OCI-LY7 (cell line): Measurements from ENCODE around the gene CDK19. TPM values are rescaled to one million over a fixed set of nuclear protein-coding genes. Genes with fewer than 3 reads are reported as not detected.

Source experiments
- BruUV-seq: library from RNA; stranded (reverse); fragments of 400-500 nt; replicated peaks from 2 replicates; lab custom pipeline; 2021; lab: Mats Ljungman, UMichigan
- CTCF ChIA-PET: fragments of 300-600 bp; sonication (Branson Sonifier 250); formaldehyde crosslinking; loops from one replicate; lab custom pipeline; 2022; ENCODE audit warnings: antibody characterized with exemption; ENCODE audit not compliant: unreplicated experiment; lab: Charles Lee
- POLR2A ChIA-PET: fragments of 300-600 bp; sonication (Branson Sonifier 250); formaldehyde crosslinking; loops from one replicate; lab custom pipeline; 2022; ENCODE audit warnings: antibody characterized with exemption; lab: Charles Lee
- DNase-seq: peaks from one replicate; pipeline ENCODE4 v3.0.0-alpha.2; 2015; ENCODE audit warnings: low spot score
- H2AFZ ChIP-seq: fragments of 200-600 bp; sonication (generic), shearing (Covaris generic); 2 replicates; pipeline ENCODE4 v1.6.1; 2014; ENCODE audit warnings: mild to moderate bottlenecking, antibody characterized with exemption, low read length, moderate library complexity
- H3K27ac ChIP-seq: fragments of 200-600 bp; sonication (generic); 2 replicates; pipeline ENCODE4 v1.5.1; 2014; ENCODE audit warnings: mixed run types, low read depth, mild to moderate bottlenecking, moderate library complexity, low read length, inconsistent platforms; ENCODE audit not compliant: poor library complexity, severe bottlenecking
- H3K36me3 ChIP-seq: fragments of 200-600 bp; sonication (generic); 2 replicates; pipeline ENCODE4 v1.6.1; 2014; ENCODE audit warnings: mild to moderate bottlenecking, antibody characterized with exemption, low read length, moderate library complexity, mixed read lengths; ENCODE audit not compliant: insufficient read depth
- H3K4me1 ChIP-seq: fragments of 200-600 bp; sonication (generic); 2 replicates; pipeline ENCODE4 v1.5.1; 2014; ENCODE audit warnings: mild to moderate bottlenecking, low read length; ENCODE audit not compliant: insufficient read depth, poor library complexity, severe bottlenecking
- H3K4me2 ChIP-seq: fragments of 200-600 bp; sonication (generic); 2 replicates; pipeline ENCODE4 v1.6.1; 2014; ENCODE audit warnings: mild to moderate bottlenecking, low read length
- H3K4me3 ChIP-seq: fragments of 200-600 bp; sonication (generic); 2 replicates; pipeline ENCODE4 v1.5.1; 2014; ENCODE audit warnings: mild to moderate bottlenecking, low read depth, low read length; ENCODE audit not compliant: poor library complexity, severe bottlenecking
- H3K79me2 ChIP-seq: fragments of 200-600 bp; sonication (generic); 2 replicates; pipeline ENCODE4 v1.6.1; 2016; ENCODE audit warnings: low read depth, mild to moderate bottlenecking, low read length, moderate library complexity, mixed read lengths; ENCODE audit not compliant: insufficient read depth
- H3K9me2 ChIP-seq: fragments of 200-600 bp; sonication (generic); 2 replicates; pipeline ENCODE4 v1.6.1; 2016; ENCODE audit warnings: mild to moderate bottlenecking, low read length, mixed read lengths; ENCODE audit not compliant: insufficient read depth
- H3K9me3 ChIP-seq: fragments of 200-600 bp; sonication (generic); 2 replicates; pipeline ENCODE4 v1.6.1; 2014; ENCODE audit warnings: mild to moderate bottlenecking, mixed run types, low read length, mixed read lengths
- H4K20me1 ChIP-seq: fragments of 200-600 bp; sonication (generic); 2 replicates; pipeline ENCODE4 v1.6.1; 2014; ENCODE audit warnings: mild to moderate bottlenecking, antibody characterized with exemption, low read length, moderate library complexity, mixed read lengths; ENCODE audit not compliant: insufficient read depth
- EZH2phosphoT487 ChIP-seq: fragments of 200-600 bp; sonication (generic); IDR thresholded peaks from 2 replicates; pipeline ENCODE4 v1.6.1; 2018; ENCODE audit warnings: low read depth, borderline replicate concordance, mild to moderate bottlenecking, mixed run types, antibody characterized with exemption, low read length, moderate library complexity, mixed read lengths
- intact Hi-C: fragments of 100-400 bp; cut with micrococcal nuclease; formaldehyde crosslinking; loops from one replicate; pipeline ENCODE4 v1.10.0; 2022; ENCODE audit not compliant: unreplicated experiment
- total RNA-seq, 2 experiments: library from RNA; depleted of rRNA in 1 of 2; stranded (reverse); fragments of >200 nt in 1 of 2; shearing (Covaris generic) in 1 of 2; gene quantifications; 2 replicates each; pipeline ENCODE4 v1.2.3, GENCODE V29; 2014 to 2022
- TF ChIP-seq, protein P1 (sequence below): fragments of 200-600 bp; sonication (generic); conservative IDR thresholded peaks from 2 replicates; pipeline ENCODE4 v1.5.1; 2014; ENCODE audit warnings: mild to moderate bottlenecking, antibody characterized with exemption, low read length, moderate library complexity, mixed read lengths

CDK19 gene
- total RNA-seq, 2 experiments from 2014 or later, result 15.4 to 35.6 TPM

DNA sequence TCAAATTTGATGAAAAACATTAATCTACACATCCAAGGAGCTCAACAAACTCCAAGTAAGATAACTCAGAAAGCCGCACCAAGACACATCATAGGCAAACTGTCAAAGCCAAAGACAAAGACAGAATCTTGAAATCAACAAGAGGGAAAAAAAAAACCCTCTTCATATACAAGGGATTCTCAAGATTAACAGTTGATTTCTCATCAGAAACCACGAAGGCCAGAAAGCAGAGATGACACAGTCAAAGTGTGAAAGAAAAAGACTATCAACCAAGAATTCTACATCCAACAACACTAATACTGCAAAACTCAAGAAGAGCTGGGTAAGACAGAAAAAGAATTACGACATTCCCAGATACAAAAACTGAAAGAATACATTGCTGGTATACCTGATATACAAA is 73.8 kb downstream of the CDK19 start:
- BruUV-seq, result no TSS peak
- H3K79me2 ChIP-seq, result no peaks in the 10 kb centered on the region
- POLR2A ChIA-PET, result interaction anchor here (0.6 to 1.1 kb wide), 2 partner anchors 34 to 121 kb away, joined by 3 to 4 read pairs; no protein-coding TSS in a partner anchor

DNA sequence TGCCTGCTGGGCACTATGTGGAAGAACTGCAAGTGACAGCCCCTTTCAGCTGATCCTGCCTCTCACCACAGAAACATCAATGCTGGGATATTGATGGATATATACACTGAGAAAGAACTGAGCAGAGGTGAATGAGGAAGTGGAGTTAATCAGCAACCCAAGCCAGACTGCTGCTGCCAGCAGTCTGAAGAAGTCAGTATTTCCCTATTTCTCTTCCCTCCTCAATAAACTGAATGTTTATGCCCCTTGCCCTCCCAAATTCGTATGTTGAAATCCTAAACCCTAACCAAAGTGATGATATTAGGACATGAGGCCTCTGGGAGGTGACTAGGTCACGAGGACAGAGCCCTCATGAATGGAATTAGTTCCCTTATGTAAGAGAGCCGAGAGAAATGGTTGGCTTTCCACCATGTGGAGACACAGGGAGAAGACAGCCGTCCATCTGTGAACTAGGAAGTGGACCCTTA is 76.3 kb downstream of the CDK19 start:
- H3K4me3 ChIP-seq, result no peak overlapping the region
- H3K4me2 ChIP-seq, result no peak overlapping the region
- no peaks in the 10 kb centered on the region for H3K79me2 ChIP-seq
- H2AFZ ChIP-seq, result no peak overlapping the region
- H3K9me3 ChIP-seq, result peaks cover 29% of the 10 kb centered on the region
- H3K9me2 ChIP-seq, result no peaks in the 10 kb centered on the region
- ChIA-PET CTCF (no interaction called here), POLR2A (interaction anchor here (0.6 to 0.7 kb wide), 2 partner anchors 59 to 193 kb away, joined by 3 read pairs; no protein-coding TSS in a partner anchor)
- DNase-seq, result no peak
- peaks cover 46% of the 10 kb centered on the region for H3K36me3 ChIP-seq
- no TSS peak for BruUV-seq
- TF ChIP-seq, protein P1, sequence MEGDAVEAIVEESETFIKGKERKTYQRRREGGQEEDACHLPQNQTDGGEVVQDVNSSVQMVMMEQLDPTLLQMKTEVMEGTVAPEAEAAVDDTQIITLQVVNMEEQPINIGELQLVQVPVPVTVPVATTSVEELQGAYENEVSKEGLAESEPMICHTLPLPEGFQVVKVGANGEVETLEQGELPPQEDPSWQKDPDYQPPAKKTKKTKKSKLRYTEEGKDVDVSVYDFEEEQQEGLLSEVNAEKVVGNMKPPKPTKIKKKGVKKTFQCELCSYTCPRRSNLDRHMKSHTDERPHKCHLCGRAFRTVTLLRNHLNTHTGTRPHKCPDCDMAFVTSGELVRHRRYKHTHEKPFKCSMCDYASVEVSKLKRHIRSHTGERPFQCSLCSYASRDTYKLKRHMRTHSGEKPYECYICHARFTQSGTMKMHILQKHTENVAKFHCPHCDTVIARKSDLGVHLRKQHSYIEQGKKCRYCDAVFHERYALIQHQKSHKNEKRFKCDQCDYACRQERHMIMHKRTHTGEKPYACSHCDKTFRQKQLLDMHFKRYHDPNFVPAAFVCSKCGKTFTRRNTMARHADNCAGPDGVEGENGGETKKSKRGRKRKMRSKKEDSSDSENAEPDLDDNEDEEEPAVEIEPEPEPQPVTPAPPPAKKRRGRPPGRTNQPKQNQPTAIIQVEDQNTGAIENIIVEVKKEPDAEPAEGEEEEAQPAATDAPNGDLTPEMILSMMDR, result no peak
- no peak for TF ChIP-seq EZH2phosphoT487
- H3K27ac ChIP-seq, result no peak overlapping the region
- no peaks in the 10 kb centered on the region for H4K20me1 ChIP-seq
- intact Hi-C loops, result no loop called here
- no peaks in the 10 kb centered on the region for H3K4me1 ChIP-seq

More for the DNA sequence above, 73.8 kb downstream of the CDK19 start:
- no peak overlapping the region for H2AFZ ChIP-seq
- TF ChIP-seq EZH2phosphoT487, result no peak
- TF ChIP-seq, protein P1, result no peak
- intact Hi-C loops, result no loop called here
- no peak overlapping the region for H3K4me2 ChIP-seq
- no peaks in the 10 kb centered on the region for H4K20me1 ChIP-seq
- no peaks in the 10 kb centered on the region for H3K4me1 ChIP-seq
- no peak for DNase-seq
- CTCF ChIA-PET, result no interaction called here
- no peak overlapping the region for H3K4me3 ChIP-seq
- H3K36me3 ChIP-seq, result peaks cover 53% of the 10 kb centered on the region
- peaks cover 29% of the 10 kb centered on the region for H3K9me3 ChIP-seq
- H3K27ac ChIP-seq, result no peak overlapping the region
- H3K9me2 ChIP-seq, result no peaks in the 10 kb centered on the region

DNA sequence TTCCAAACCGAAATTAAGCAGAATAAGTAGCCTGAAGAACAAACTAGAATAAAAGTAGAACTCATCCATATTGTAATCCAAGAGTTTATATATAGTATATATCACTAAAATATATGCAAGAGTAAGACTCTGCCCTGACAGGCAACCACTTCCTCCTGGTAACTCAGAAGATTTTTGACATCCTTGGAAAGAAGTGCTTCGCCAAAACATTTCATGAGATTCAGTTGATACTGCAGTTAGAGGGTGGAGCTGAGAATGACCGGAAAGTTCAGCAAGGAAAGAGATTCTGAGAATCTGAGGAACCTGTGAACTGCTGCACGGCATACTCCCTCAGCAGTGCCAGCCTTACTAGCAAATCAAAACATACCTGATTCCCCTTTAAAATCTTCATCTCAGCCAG is 79.6 kb downstream of the CDK19 start:
- Histone ChIP-seq H4K20me1 (no peaks in the 10 kb centered on the region), H3K9me2 (no peaks in the 10 kb centered on the region), H3K4me3 (no peak overlapping the region), H2AFZ (no peak overlapping the region), H3K4me1 (no peaks in the 10 kb centered on the region), H3K36me3 (peaks cover 14% of the 10 kb centered on the region), H3K27ac (no peak overlapping the region), H3K9me3 (peaks cover 10% of the 10 kb centered on the region; the same call in 1 of the 2 replicates), H3K4me2 (no peak overlapping the region), H3K79me2 (no peaks in the 10 kb centered on the region)
- CTCF ChIA-PET, result no interaction called here
- intact Hi-C loops, result no loop called here
- no peak for DNase-seq
- no peak for TF ChIP-seq EZH2phosphoT487
- TF ChIP-seq, protein P1, result no peak
- POLR2A ChIA-PET, result no interaction called here
- no TSS peak for BruUV-seq
